ENCODE data around the gene SCN5A.

Gene SCN5A

GRCh38 chr3:38556640-38557358 is 92.7 kb downstream of the SCN5A start:
- Mint-ChIP-seq H3K4me3 (no peak overlapping the region), H3K27me3 (ENCODE audit: low read depth, poor library complexity) (peaks cover 22% of the 10 kb centered on the region), H3K9me3 (peaks cover 7% of the 10 kb centered on the region), H3K27ac (no peak overlapping the region), H3K4me1 (peaks cover 3% of the 10 kb centered on the region), H3K36me3 (ENCODE audit: low read depth) (peaks cover 7% of the 10 kb centered on the region)
- no peak for DNase-seq
- no peak for TF ChIP-seq CTCF (IDR thresholded peaks at IDR 0.05)

GRCh38 chr3:38555926-38556325 is 93.6 kb downstream of the SCN5A start:
- DNase-seq = no peak
- H3K9me3 Mint-ChIP-seq = peaks cover 7% of the 10 kb centered on the region
- no peak for TF ChIP-seq CTCF (IDR thresholded peaks at IDR 0.05)
- H3K4me3 Mint-ChIP-seq = no peak overlapping the region
- H3K27ac Mint-ChIP-seq = no peak overlapping the region
- peaks cover 23% of the 10 kb centered on the region for H3K27me3 Mint-ChIP-seq (ENCODE audit: low read depth, poor library complexity)
- no peaks in the 10 kb centered on the region for H3K4me1 Mint-ChIP-seq
- peaks cover 10% of the 10 kb centered on the region for H3K36me3 Mint-ChIP-seq (ENCODE audit: low read depth)

- Mint-ChIP-seq H3K9me3 (peaks cover 7% of the 10 kb centered on the region), H3K4me1 (no peaks in the 10 kb centered on the region), H3K27ac (no peak overlapping the region), H3K36me3 (ENCODE audit: low read depth) (peaks cover 14% of the 10 kb centered on the region), H3K4me3 (no peak overlapping the region), H3K27me3 (ENCODE audit: low read depth, poor library complexity) (peaks cover 23% of the 10 kb centered on the region)
- no peak for DNase-seq
- no peak for TF ChIP-seq CTCF (IDR thresholded peaks at IDR 0.05)
Measured at GRCh38 chr3:38555149-38555840, 94.2 kb downstream of the SCN5A start.

- DNase-seq = no peak
- H3K4me3 Mint-ChIP-seq = no peak overlapping the region
- no peak for TF ChIP-seq CTCF (IDR thresholded peaks at IDR 0.05)
- no peak overlapping the region for H3K27ac Mint-ChIP-seq
- H3K27me3 Mint-ChIP-seq (ENCODE audit: low read depth, poor library complexity) = peaks cover 23% of the 10 kb centered on the region
- peaks cover 7% of the 10 kb centered on the region for H3K9me3 Mint-ChIP-seq
- peaks cover 14% of the 10 kb centered on the region for H3K36me3 Mint-ChIP-seq (ENCODE audit: low read depth)
- no peaks in the 10 kb centered on the region for H3K4me1 Mint-ChIP-seq
Measured at GRCh38 chr3:38554127-38554827, 95.2 kb downstream of the SCN5A start.

GRCh38 chr3:38553071-38553470 is 96.4 kb downstream of the SCN5A start:
- no peak overlapping the region for H3K4me3 Mint-ChIP-seq
- H3K27me3 Mint-ChIP-seq (ENCODE audit: low read depth, poor library complexity) = peaks cover 17% of the 10 kb centered on the region
- H3K27ac Mint-ChIP-seq = no peak overlapping the region
- peaks cover 14% of the 10 kb centered on the region for H3K36me3 Mint-ChIP-seq (ENCODE audit: low read depth)
- TF ChIP-seq CTCF (IDR thresholded peaks at IDR 0.05) = no peak
- no peaks in the 10 kb centered on the region for H3K4me1 Mint-ChIP-seq
- peaks cover 7% of the 10 kb centered on the region for H3K9me3 Mint-ChIP-seq
- DNase-seq = no peak
